Caco-2 (cell line): ENCODE results near the gene RYK. TPM values are rescaled to one million over a fixed set of nuclear protein-coding genes. Genes with fewer than 3 reads are reported as not detected.

Source experiments
- BruUV-seq: library from RNA; stranded (reverse); fragments of 400-500 nt; replicated peaks from 2 replicates; lab custom pipeline; 2021; lab: Mats Ljungman, UMichigan
- CTCF ChIA-PET: fragments of 300-600 bp; sonication (Branson Sonifier 250); formaldehyde crosslinking; loops from one replicate; lab custom pipeline; 2022; ENCODE audit warnings: antibody characterized with exemption; lab: Charles Lee
- POLR2A ChIA-PET: fragments of 300-600 bp; sonication (Branson Sonifier 250); formaldehyde crosslinking; loops from one replicate; lab custom pipeline; 2022; ENCODE audit warnings: antibody characterized with exemption; lab: Charles Lee
- DNase-seq, 2 experiments: peaks; one replicate each; pipeline versions ENCODE4 v3.0.0 to v3.0.0-alpha.2; 2020 to 2022
- H3K27me3 ChIP-seq: replicated peaks from 2 replicates; pipeline ENCODE4 v1.6.0; 2011; ENCODE audit warnings: low read length; ENCODE audit not compliant: control insufficient read depth, insufficient read depth
- H3K36me3 ChIP-seq: 2 replicates; pipeline ENCODE4 v1.5.1; 2011; ENCODE audit warnings: low read length; ENCODE audit not compliant: control insufficient read depth, insufficient read depth
- H3K4me1 ChIP-seq: fragments of 250-450 bp; sonication (Bioruptor Pico); 2 replicates; pipeline ENCODE4 v1.5.1; 2020; ENCODE audit warnings: mild to moderate bottlenecking
- H3K4me3 ChIP-seq: 2 replicates; pipeline ENCODE4 v1.5.1; 2011; ENCODE audit warnings: low read depth, mild to moderate bottlenecking, control low read depth, low read length
- H3K9me3 ChIP-seq: fragments of 250-450 bp; sonication (Bioruptor Pico); 2 replicates; pipeline ENCODE4 v1.5.1; 2020; ENCODE audit warnings: mild to moderate bottlenecking, moderate library complexity
- H3K27ac Mint-ChIP-seq: one replicate; pipeline ENCODE4 v1.8.0; 2022; ENCODE audit warnings: mixed read lengths; ENCODE audit not compliant: unreplicated experiment
- H3K27me3 Mint-ChIP-seq: one replicate; pipeline ENCODE4 v1.8.0; 2022; ENCODE audit warnings: mixed read lengths; ENCODE audit not compliant: insufficient read depth, unreplicated experiment
- H3K36me3 Mint-ChIP-seq: one replicate; pipeline ENCODE4 v1.8.0; 2022; ENCODE audit warnings: mild to moderate bottlenecking, mixed read lengths; ENCODE audit not compliant: insufficient read depth, unreplicated experiment
- H3K4me1 Mint-ChIP-seq: one replicate; pipeline ENCODE4 v1.8.0; 2022; ENCODE audit warnings: low read depth, mixed read lengths; ENCODE audit not compliant: unreplicated experiment
- H3K4me3 Mint-ChIP-seq: one replicate; pipeline ENCODE4 v1.8.0; 2022; ENCODE audit warnings: mild to moderate bottlenecking, moderate library complexity, mixed read lengths; ENCODE audit not compliant: unreplicated experiment
- H3K9me3 Mint-ChIP-seq: one replicate; pipeline ENCODE4 v1.8.0; 2022; ENCODE audit warnings: mixed read lengths; ENCODE audit not compliant: unreplicated experiment
- CTCF ChIP-seq, 2 experiments: fragments of 200-600 bp in 1 of 2; IDR thresholded peaks; 1 replicate in 1 of 2; 2 replicates in 1 of 2; pipeline versions ENCODE4 v1.5.1 to v1.8.0; 2011 to 2022; ENCODE audit warnings: antibody characterized with exemption in 1 of 2, control low read depth in 1 of 2, inconsistent platforms in 1 of 2, low read depth in 1 of 2, low read length in 1 of 2, mild to moderate bottlenecking in 1 of 2, moderate library complexity in 1 of 2; ENCODE audit not compliant: insufficient read depth in 1 of 2, severe bottlenecking in 1 of 2, unreplicated experiment in 1 of 2
- intact Hi-C: fragments of 100-400 bp; cut with micrococcal nuclease; formaldehyde crosslinking; loops from one replicate; pipeline ENCODE4 v1.10.0; 2022; ENCODE audit not compliant: unreplicated experiment
- total RNA-seq: library from RNA; stranded (reverse); gene quantifications from 2 replicates; pipeline ENCODE4 v1.2.3, GENCODE V29; 2022

The RYK gene
- total RNA-seq, 1 experiment from 2014 or later = 102 TPM

- H3K4me1 Mint-ChIP-seq = peaks cover 11% of the 10 kb centered on the region
- Histone ChIP-seq H3K9me3 (no peaks in the 10 kb centered on the region), H3K27me3 (no peaks in the 10 kb centered on the region), H3K36me3 (peaks cover 2% of the 10 kb centered on the region; the same call in 1 of the 2 replicates), H3K4me3 (no peak overlapping the region), H3K4me1 (peaks cover 7% of the 10 kb centered on the region; the same call in 1 of the 2 replicates)
- H3K36me3 Mint-ChIP-seq = peaks cover 48% of the 10 kb centered on the region
- DNase-seq = no peak
- CTCF ChIA-PET = interaction anchor here (0.7 to 1.0 kb wide), 2 partner anchors 177 to 323 kb away, joined by 3 read pairs; no protein-coding TSS in a partner anchor
- H3K4me3 Mint-ChIP-seq = no peak overlapping the region
- no TSS peak for BruUV-seq
- no peaks in the 10 kb centered on the region for H3K9me3 Mint-ChIP-seq
- intact Hi-C loops = loop anchor here (10.0 kb wide), 1 partner anchor 216 kb away; no protein-coding TSS in a partner anchor
- no peaks in the 10 kb centered on the region for H3K27me3 Mint-ChIP-seq
- H3K27ac Mint-ChIP-seq = no peak overlapping the region
- POLR2A ChIA-PET = no interaction called here
- TF ChIP-seq CTCF (IDR thresholded peaks at IDR 0.05; ENCODE audit: insufficient read depth in 1 of 2, low read depth in 1 of 2, low read length in 1 of 2, severe bottlenecking in 1 of 2, unreplicated experiment in 1 of 2) = no peak
Measured at GRCh38 chr3:134150476-134150875, 100.2 kb downstream of the RYK start.

- Histone ChIP-seq H3K4me3 (no peak overlapping the region), H3K27me3 (no peaks in the 10 kb centered on the region), H3K36me3 (peaks cover 2% of the 10 kb centered on the region; the same call in 1 of the 2 replicates), H3K9me3 (no peaks in the 10 kb centered on the region), H3K4me1 (peaks cover 7% of the 10 kb centered on the region; the same call in 1 of the 2 replicates)
- no TSS peak for BruUV-seq
- Mint-ChIP-seq H3K36me3 (peaks cover 36% of the 10 kb centered on the region), H3K27me3 (no peaks in the 10 kb centered on the region), H3K4me1 (peaks cover 16% of the 10 kb centered on the region), H3K4me3 (no peak overlapping the region), H3K9me3 (no peaks in the 10 kb centered on the region), H3K27ac (no peak overlapping the region)
- POLR2A ChIA-PET = no interaction called here
- CTCF ChIA-PET = no interaction called here
- intact Hi-C loops = no loop called here
- no peak for DNase-seq
- TF ChIP-seq CTCF (IDR thresholded peaks at IDR 0.05; ENCODE audit: insufficient read depth in 1 of 2, low read depth in 1 of 2, low read length in 1 of 2, severe bottlenecking in 1 of 2, unreplicated experiment in 1 of 2) = no peak
Measured at GRCh38 chr3:134149286-134149685, 101.4 kb downstream of the RYK start.

- H3K4me3 Mint-ChIP-seq = no peak overlapping the region
- TF ChIP-seq CTCF (IDR thresholded peaks at IDR 0.05; ENCODE audit: insufficient read depth in 1 of 2, low read depth in 1 of 2, low read length in 1 of 2, severe bottlenecking in 1 of 2, unreplicated experiment in 1 of 2) = no peak
- Histone ChIP-seq H3K9me3 (no peaks in the 10 kb centered on the region), H3K27me3 (no peaks in the 10 kb centered on the region), H3K36me3 (peaks cover 2% of the 10 kb centered on the region; the same call in 1 of the 2 replicates), H3K4me1 (peaks cover 7% of the 10 kb centered on the region; the same call in 1 of the 2 replicates), H3K4me3 (no peak overlapping the region)
- no TSS peak for BruUV-seq
- intact Hi-C loops = no loop called here
- peaks cover 28% of the 10 kb centered on the region for H3K36me3 Mint-ChIP-seq
- DNase-seq = no peak
- POLR2A ChIA-PET = no interaction called here
- H3K4me1 Mint-ChIP-seq = peaks cover 16% of the 10 kb centered on the region
- H3K27ac Mint-ChIP-seq = no peak overlapping the region
- CTCF ChIA-PET = no interaction called here
- no peaks in the 10 kb centered on the region for H3K9me3 Mint-ChIP-seq
- no peaks in the 10 kb centered on the region for H3K27me3 Mint-ChIP-seq
Measured at GRCh38 chr3:134148534-134148933, 102.1 kb downstream of the RYK start.
